ENCODE measurements around the gene IL5.
A peak's percentile ranks its signal among the peaks of the same experiment; 100 is the strongest.
"Not testable (repeated sequence)": the region's sequence is repeated elsewhere in the genome, so short reads cannot be mapped to it uniquely, and the experiment has no call there.

The IL5 gene

GRCh38 chr5:132525299-132525724 is 18.0 kb downstream of the IL5 start:
- DNase-seq (no peak), ATAC-seq (replicated peaks) (no peak)
- H3K4me1 Mint-ChIP-seq (ENCODE audit: low read depth in 2 of 2), result peaks cover 5 to 6% of the 10 kb centered on the region in 2 donors
- no peak overlapping the region for H3K27ac Mint-ChIP-seq
- no peaks in the 10 kb centered on the region for H3K9me3 Mint-ChIP-seq
- no peaks in the 10 kb centered on the region for H3K36me3 Mint-ChIP-seq (ENCODE audit: insufficient read depth)
- no peak overlapping the region for H3K4me3 Mint-ChIP-seq
- H3K27me3 Mint-ChIP-seq, result no peaks in the 10 kb centered on the region

GRCh38 chr5:132524877-132525276 is 18.4 kb downstream of the IL5 start:
- H3K9me3 Mint-ChIP-seq; H3K4me3 Mint-ChIP-seq; H3K4me1 Mint-ChIP-seq (ENCODE audit: low read depth in 2 of 2); ATAC-seq (replicated peaks); H3K36me3 Mint-ChIP-seq (ENCODE audit: insufficient read depth); H3K27ac Mint-ChIP-seq; DNase-seq; H3K27me3 Mint-ChIP-seq: not testable (repeated sequence)

DNA sequence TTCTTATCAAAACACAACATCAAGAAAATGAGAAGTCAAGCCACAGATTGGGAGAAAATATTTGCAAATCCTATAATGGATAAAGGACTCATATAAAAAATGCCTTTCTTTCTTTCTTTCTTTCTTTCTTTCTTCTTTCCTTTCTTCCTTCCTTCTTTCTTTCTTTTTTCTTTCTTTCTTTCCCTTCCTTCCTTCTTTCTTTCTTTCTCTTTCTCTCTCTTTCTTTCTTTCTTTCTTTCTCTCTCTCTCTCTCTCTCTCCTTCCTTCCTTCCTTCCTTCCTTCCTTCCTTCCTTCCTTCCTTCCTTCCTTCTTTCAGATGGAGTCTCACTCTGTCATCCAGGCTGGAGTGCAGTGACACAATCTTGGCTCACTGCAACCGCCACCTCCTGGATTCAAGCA is 21.3 kb downstream of the IL5 start:
- not testable (repeated sequence) for H3K27ac Mint-ChIP-seq; H3K36me3 Mint-ChIP-seq (ENCODE audit: insufficient read depth); DNase-seq; ATAC-seq (replicated peaks); H3K4me3 Mint-ChIP-seq; H3K27me3 Mint-ChIP-seq; H3K4me1 Mint-ChIP-seq (ENCODE audit: low read depth in 2 of 2); H3K9me3 Mint-ChIP-seq

DNA sequence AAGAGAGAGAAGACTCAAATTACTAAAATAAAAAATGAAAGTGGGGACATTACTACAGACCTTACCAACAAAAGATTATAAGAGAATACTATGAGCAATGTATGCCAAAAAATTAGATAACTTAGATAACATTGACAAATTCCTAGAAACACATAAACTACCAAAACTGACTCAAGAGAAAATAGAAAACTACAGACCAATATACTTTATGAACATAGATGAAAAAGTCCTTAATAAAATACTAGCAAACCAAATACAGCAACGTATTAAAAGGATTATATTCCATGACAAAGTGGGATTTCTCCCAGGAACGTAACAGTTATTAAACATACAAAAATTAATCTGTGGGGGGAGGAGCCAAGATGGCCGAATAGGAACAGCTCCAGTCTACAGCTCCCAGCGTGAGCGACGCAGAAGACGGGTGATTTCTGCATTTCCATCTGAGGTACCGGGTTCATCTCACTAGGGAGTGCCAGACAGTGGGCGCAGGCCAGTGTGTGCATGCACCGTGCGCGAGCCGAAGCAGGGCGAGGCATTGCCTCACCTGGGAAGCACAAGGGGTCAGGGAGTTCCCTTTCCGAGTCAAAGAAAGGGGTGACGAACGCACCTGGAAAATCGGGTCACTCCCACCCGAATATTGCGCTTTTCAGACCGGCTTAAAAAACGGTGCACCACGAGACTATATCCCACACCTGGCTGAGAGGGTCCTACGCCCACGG is 29.5 kb downstream of the IL5 start:
- not testable (repeated sequence) for H3K27me3 Mint-ChIP-seq; H3K27ac Mint-ChIP-seq; H3K4me1 Mint-ChIP-seq (ENCODE audit: low read depth in 2 of 2); ATAC-seq (replicated peaks); H3K4me3 Mint-ChIP-seq; DNase-seq; H3K36me3 Mint-ChIP-seq (ENCODE audit: insufficient read depth); H3K9me3 Mint-ChIP-seq

- no peak for ATAC-seq (replicated peaks)
- no peak overlapping the region for H3K4me3 Mint-ChIP-seq
- no peak for DNase-seq
- H3K27ac Mint-ChIP-seq, result no peak overlapping the region
- H3K27me3 Mint-ChIP-seq, result peaks cover 7 to 28% of the 10 kb centered on the region in 2 donors
- no peaks in the 10 kb centered on the region for H3K4me1 Mint-ChIP-seq (ENCODE audit: low read depth in 2 of 2)
- H3K9me3 Mint-ChIP-seq, result no peaks in the 10 kb centered on the region
- no peaks in the 10 kb centered on the region for H3K36me3 Mint-ChIP-seq (ENCODE audit: insufficient read depth)
These were observed 33.2 kb downstream of the IL5 start for GRCh38 chr5:132510076-132510475.

DNA sequence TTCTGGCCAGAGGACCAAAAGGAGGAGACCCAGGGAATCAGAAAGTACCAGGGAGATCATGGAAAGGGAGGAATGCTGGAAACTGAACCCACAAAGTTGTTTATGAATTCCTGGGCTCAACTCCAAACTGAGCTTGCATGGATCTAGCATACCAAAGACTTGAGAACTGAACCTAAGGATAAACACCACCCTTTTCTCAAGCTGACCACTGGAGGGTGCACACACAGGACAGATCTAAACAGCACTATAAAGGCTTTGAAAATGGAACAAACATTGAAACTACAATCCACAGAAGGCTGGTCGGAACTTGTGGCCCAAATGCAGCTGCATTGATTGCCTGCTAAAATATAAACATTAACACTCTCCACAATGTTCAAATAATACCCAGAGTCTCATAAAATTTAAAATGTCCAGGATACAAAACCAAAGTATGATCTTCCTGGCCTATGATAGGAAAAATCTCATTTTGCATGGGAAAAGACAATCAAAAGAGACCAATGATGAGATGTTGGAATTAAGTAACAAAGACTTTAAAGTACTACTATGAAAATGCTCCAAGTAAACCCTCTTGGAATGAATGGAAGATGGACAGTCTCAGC is 37.1 kb downstream of the IL5 start:
- peaks cover 2% of the 10 kb centered on the region in 2 donors for H3K4me1 Mint-ChIP-seq (ENCODE audit: low read depth in 2 of 2)
- H3K4me3 Mint-ChIP-seq, result no peak overlapping the region
- no peaks in the 10 kb centered on the region for H3K9me3 Mint-ChIP-seq
- H3K27ac Mint-ChIP-seq, result no peak overlapping the region
- DNase-seq (no peak), ATAC-seq (replicated peaks) (no peak)
- peaks cover 7 to 20% of the 10 kb centered on the region in 2 donors for H3K27me3 Mint-ChIP-seq
- no peaks in the 10 kb centered on the region for H3K36me3 Mint-ChIP-seq (ENCODE audit: insufficient read depth)

GRCh38 chr5:132505641-132506040 is 37.7 kb downstream of the IL5 start:
- no peaks in the 10 kb centered on the region for H3K9me3 Mint-ChIP-seq
- no peaks in the 10 kb centered on the region for H3K36me3 Mint-ChIP-seq (ENCODE audit: insufficient read depth)
- DNase-seq (no peak), ATAC-seq (replicated peaks) (no peak)
- H3K4me3 Mint-ChIP-seq, result no peak overlapping the region
- no peak overlapping the region for H3K27ac Mint-ChIP-seq
- H3K27me3 Mint-ChIP-seq, result peaks cover 7 to 20% of the 10 kb centered on the region in 2 donors
- peaks cover 4 to 7% of the 10 kb centered on the region in 2 donors for H3K4me1 Mint-ChIP-seq (ENCODE audit: low read depth in 2 of 2)

GRCh38 chr5:132504746-132505145 is 38.6 kb downstream of the IL5 start:
- H3K9me3 Mint-ChIP-seq, result no peaks in the 10 kb centered on the region

DNA sequence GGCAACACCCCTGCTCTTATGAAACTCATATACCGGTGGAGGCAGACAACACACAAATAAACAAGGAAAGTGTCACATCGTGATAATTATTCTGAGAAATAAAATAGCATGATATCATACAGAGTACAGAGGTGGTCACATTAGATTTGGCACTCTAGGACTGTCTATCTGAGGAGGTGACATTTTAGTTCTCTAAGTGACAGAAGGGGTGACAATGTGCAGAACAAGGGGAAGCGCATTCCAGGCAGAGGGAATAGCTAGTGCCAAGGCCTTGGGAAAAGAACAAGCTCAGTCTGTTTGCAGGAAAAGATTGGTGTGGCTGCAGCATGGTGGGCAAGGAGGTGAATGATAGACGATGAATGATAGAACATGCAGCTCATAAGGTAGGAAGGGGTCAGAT is 40.1 kb downstream of the IL5 start:
- DNase-seq, result no peak
- no peak for ATAC-seq (replicated peaks)
- H3K27me3 Mint-ChIP-seq, result peaks cover 7 to 20% of the 10 kb centered on the region in 2 donors
- H3K27ac Mint-ChIP-seq, result no peak overlapping the region
- no peak overlapping the region for H3K4me3 Mint-ChIP-seq
- H3K9me3 Mint-ChIP-seq, result no peaks in the 10 kb centered on the region
- peaks cover 22 to 25% of the 10 kb centered on the region in 2 donors for H3K4me1 Mint-ChIP-seq (ENCODE audit: low read depth in 2 of 2)
- H3K36me3 Mint-ChIP-seq (ENCODE audit: insufficient read depth), result peaks cover 6% of the 10 kb centered on the region

More at GRCh38 chr5:132504746-132505145, 38.6 kb downstream of the IL5 start:
- Mint-ChIP-seq H3K36me3 (ENCODE audit: insufficient read depth) (no peaks in the 10 kb centered on the region), H3K27ac (no peak overlapping the region), H3K27me3 (peaks cover 7 to 20% of the 10 kb centered on the region in 2 donors), H3K4me3 (no peak overlapping the region), H3K4me1 (ENCODE audit: low read depth in 2 of 2) (peaks cover 10 to 11% of the 10 kb centered on the region in 2 donors)
- no peak for ATAC-seq (replicated peaks)
- no peak for DNase-seq

DNA sequence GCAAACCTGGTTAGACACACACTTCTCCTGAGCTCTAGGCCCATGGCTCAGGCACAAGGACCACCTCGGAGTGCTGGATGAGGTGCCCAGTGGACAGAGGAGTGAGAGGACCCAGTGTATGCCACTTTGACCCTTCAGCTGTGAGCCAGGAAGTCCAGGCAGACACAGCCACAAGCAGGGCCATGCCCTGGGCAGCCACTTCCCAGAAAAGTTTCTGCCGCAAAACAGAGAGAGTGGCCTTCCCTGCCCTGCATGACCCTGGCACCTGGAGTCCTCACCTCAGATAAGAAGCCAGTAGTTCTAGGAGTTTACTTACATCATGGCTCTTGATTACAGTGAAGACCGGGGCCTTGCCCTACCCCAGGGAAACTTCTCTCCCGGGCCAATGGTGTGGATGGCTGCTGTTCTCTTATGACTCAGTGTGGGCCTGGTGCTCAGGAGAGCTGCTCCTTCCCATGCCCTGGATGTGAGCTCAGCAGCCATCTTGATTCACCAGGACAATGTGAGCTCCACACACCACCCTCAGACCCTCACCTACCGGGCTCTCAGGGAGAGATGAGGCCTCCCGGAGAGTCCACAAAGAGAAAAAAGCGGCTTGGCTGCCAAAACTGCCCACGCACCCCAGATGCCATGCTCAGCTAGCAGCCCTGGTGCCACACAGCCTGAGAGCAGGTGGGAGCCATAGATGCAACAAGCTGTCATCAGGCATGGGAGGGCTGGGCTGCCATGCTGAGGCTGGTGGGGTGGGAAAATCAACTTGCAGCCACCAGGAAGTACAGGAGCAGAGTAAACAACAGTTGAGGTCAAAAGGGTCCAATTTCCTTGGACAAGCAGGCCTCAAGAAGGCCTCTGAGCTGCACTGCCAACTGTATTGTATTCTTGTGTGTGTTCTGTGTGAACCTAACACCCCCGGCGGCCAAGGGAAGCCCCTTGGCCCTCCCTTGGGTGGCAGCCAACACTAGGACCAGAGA is 41.1 kb downstream of the IL5 start:
- ATAC-seq (replicated peaks) (no peak), DNase-seq (no peak)
- Mint-ChIP-seq H3K4me1 (ENCODE audit: low read depth in 2 of 2) (peaks cover 27 to 34% of the 10 kb centered on the region in 2 donors), H3K4me3 (no peak overlapping the region), H3K9me3 (no peaks in the 10 kb centered on the region), H3K36me3 (ENCODE audit: insufficient read depth) (peaks cover 9% of the 10 kb centered on the region), H3K27ac (no peak overlapping the region), H3K27me3 (peaks cover 7 to 12% of the 10 kb centered on the region in 2 donors)

GRCh38 chr5:132501629-132501956 is 41.7 kb downstream of the IL5 start:
- H3K27me3 Mint-ChIP-seq, result peaks cover 7 to 8% of the 10 kb centered on the region in 2 donors
- H3K36me3 Mint-ChIP-seq (ENCODE audit: insufficient read depth), result peaks cover 15% of the 10 kb centered on the region
- H3K4me3 Mint-ChIP-seq, result no peak overlapping the region
- H3K9me3 Mint-ChIP-seq, result no peaks in the 10 kb centered on the region
- H3K27ac Mint-ChIP-seq, result peak overlapping the region in 1 of 2 donors; percentile 94
- DNase-seq (no peak), ATAC-seq (replicated peaks) (no peak)
- H3K4me1 Mint-ChIP-seq (ENCODE audit: low read depth in 2 of 2), result peaks cover 30 to 36% of the 10 kb centered on the region in 2 donors

DNA sequence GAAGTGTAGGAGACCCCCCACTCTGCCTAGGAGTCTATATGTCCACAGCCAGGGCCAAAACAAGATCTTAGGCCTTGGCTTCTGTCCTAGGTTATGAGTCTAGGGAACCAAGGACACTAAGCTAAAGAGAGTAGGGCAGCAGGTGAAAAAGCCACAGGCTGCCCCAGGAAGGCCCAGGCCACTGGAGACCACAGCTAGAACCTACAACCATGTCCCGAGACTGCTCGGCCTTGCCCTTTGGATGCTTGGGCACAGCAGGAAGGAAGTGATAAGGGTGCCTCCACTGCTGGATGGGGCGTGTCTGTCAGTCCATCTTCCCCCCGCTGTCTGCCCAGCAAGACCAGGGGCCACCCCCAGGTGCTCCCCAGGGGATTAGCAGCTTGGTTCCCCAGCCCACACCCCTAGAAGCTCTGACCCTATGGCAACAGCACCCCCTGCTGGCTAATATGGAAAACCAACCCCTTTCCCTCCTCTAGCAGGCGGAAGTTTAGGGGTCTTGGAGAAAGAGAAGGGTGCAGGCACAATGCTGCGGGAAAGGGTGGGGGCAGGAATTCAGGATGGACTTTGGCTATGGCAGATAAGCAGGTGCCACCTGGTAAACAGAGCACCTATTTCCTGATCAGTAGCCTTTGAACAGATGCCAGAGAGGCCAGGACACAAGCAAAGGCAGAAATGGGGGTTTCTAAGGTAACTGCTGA is 42.2 kb downstream of the IL5 start:
- Mint-ChIP-seq H3K36me3 (ENCODE audit: insufficient read depth) (peaks cover 18% of the 10 kb centered on the region), H3K4me3 (no peak overlapping the region), H3K27me3 (peaks cover 4 to 5% of the 10 kb centered on the region in 2 donors), H3K9me3 (no peaks in the 10 kb centered on the region), H3K4me1 (ENCODE audit: low read depth in 2 of 2) (peaks cover 34 to 38% of the 10 kb centered on the region in 2 donors), H3K27ac (peak overlapping the region; percentile 44 to 94)
- ATAC-seq (replicated peaks) (peak; percentile 36), DNase-seq (peak; percentile 75 to 78 (median 75))
